Fibroblast of skin of scalp (primary cell): ENCODE measurements around the gene CRLF2. TPM values are rescaled to one million over a fixed set of nuclear protein-coding genes. Genes with fewer than 3 reads are reported as not detected.
"Not testable (repeated sequence)": the region's sequence is repeated elsewhere in the genome, so short reads cannot be mapped to it uniquely, and the experiment has no call there.

Experiments
- DNase-seq: peaks from one replicate; pipeline ENCODE4 v3.0.0-alpha.2; 2013
- polyA plus RNA-seq, 2 experiments: library from polyadenylated mRNA; unstranded; fragments of 120-200 nt; gene quantifications; one replicate each; pipeline ENCODE4 v1.2.1, GENCODE V29; 2013; ENCODE audit not compliant: insufficient read length in 2 of 2

Gene CRLF2, protein sequence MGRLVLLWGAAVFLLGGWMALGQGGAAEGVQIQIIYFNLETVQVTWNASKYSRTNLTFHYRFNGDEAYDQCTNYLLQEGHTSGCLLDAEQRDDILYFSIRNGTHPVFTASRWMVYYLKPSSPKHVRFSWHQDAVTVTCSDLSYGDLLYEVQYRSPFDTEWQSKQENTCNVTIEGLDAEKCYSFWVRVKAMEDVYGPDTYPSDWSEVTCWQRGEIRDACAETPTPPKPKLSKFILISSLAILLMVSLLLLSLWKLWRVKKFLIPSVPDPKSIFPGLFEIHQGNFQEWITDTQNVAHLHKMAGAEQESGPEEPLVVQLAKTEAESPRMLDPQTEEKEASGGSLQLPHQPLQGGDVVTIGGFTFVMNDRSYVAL
- not detected for polyA plus RNA-seq (2013, experiment 1 of 2; ENCODE audit: insufficient read length)
- not detected for polyA plus RNA-seq (2013, experiment 2 of 2; ENCODE audit: insufficient read length)

DNA sequence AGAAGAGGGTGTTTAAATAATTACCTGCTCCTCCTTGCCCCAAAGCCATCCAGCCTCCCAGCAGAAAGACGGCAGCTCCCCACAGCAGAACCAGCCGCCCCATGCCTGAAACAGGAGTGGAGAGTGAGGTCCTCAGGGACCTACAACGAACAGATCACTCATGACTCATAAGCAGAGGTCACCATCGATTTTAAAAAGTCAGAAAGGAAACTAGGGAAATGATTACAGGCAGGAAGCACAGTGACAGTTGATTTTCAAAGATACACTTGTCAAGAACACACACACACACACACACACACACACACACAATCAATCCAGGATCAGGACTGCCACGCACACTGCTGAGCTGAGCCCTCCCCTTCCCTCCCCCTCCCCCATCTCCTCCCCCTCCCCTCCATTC lies at the start of gene CRLF2:
CRLF2 (minus strand) TSS at position 118 of the 400 bp plus-strand sequence; CDS start at position 103, 15 bp downstream.
- peak; percentile 19 for DNase-seq

GRCh38 chrX:1261771-1262170 lies 49.3 kb upstream of the CRLF2 start:
- DNase-seq, result not testable (repeated sequence)

GRCh38 chrX:1261285-1261684 lies 48.8 kb upstream of the CRLF2 start:
- DNase-seq, result no peak

DNA sequence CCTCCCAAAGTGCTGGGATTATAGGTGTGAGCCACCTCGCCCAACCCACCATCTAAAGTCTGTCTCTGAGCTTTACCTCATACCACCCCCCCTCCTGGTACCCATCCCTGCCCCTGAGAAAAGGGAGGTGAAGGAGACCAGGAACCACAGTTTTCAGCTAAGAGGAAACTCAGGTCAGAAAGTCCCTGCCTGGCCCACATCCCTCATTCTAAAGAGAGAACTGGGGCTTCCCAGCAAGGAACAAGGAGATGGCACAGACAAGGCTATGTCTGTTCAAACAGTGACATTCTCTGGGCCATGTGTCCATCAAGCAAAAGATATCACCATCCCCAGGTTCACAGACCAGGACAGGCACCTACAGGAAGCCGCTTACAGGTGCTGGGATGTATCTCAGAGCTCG lies 40.4 kb upstream of the CRLF2 start:
- DNase-seq, result no peak

- DNase-seq, result peak; percentile 21
Measured at GRCh38 chrX:1249101-1249887, 36.8 kb upstream of the CRLF2 start.

DNA sequence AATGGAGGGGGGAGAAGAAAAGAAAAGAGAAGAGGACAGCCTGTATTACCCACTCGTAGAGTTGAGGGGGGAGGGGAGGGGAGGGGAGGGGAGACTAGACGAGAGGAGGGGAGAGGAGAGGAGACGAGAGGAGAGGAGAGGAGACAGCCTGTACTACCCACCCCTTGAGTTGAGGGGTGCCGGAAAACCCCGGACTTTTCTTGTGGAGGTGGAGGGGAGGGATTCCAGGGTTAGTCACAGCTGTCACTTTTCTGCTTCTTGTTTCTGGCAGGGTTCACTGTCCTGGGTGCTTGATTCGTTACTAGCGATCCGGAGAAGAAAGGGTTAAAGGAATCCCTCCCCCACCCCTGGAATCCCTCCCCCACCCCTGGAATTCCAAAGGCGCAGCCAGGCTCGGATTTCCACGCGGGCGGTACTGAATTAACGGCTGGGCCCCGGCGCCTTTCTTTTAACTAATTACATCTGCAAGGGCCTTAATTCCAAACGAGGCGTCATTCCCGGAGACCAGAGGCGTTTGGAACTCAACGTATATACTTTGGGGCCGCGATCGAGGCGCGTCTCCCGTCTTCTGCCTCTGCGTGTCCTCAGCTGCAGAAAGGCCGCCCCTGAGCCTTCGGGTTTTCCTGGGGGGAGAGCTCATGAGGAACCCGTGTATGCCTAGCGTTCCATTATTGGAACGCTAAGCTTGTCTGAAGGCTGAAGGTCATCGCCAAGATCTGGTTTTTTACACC lies 36.0 kb upstream of the CRLF2 start:
- DNase-seq, result peak; percentile 53

DNA sequence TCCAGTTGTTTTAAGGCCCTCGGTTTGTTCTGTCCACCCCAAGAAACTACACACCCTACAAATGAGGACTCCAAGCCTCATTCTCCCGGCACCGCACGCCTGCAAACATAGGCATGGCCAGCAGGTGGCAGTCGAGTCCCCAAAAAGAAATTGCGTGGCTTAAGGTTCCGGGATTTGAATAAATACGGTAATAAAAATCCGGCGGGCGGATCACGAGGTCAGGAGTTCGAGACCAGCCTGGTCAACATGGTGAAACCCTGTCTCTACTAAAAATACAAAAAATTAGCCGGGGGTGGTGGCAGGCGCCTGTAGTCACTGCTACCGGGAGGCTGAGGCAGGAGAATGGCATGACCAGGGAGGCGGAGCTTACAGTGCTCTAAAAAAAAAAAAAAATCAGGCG lies 34.4 kb upstream of the CRLF2 start:
- DNase-seq, result peak; percentile 62

- peak; percentile 14 for DNase-seq
Measured at GRCh38 chrX:1244164-1245076, 32.0 kb upstream of the CRLF2 start.

DNA sequence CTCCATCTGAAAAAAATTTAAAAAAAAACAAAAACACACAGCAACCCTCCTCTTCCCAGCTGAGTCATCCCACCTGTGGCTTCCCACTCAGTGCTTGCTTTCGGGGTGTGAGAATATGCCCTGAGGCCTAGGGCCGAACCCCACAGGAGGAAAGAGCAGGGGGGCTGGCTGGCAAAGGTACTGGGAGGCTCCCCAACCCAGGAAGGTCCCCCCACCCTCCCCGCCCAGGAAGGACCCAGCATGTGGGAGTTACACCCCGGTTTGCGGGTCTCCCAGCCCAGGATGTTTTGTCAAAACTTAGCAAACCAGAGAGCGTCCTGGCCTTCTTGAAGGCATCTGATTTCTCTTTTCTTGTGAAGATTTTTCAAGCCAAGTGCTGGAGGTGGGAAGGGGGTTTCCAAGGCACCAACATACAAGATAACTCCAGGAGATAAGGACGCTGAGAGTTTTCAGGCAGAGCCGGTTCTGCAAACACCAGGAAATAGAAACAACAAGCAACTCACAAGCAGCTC lies 30.5 kb upstream of the CRLF2 start:
- peak; percentile 27 for DNase-seq

- not testable (repeated sequence) for DNase-seq
Measured at GRCh38 chrX:1240551-1240950, 28.1 kb upstream of the CRLF2 start.

GRCh38 chrX:1239681-1240142 lies 27.3 kb upstream of the CRLF2 start:
- no peak for DNase-seq

DNA sequence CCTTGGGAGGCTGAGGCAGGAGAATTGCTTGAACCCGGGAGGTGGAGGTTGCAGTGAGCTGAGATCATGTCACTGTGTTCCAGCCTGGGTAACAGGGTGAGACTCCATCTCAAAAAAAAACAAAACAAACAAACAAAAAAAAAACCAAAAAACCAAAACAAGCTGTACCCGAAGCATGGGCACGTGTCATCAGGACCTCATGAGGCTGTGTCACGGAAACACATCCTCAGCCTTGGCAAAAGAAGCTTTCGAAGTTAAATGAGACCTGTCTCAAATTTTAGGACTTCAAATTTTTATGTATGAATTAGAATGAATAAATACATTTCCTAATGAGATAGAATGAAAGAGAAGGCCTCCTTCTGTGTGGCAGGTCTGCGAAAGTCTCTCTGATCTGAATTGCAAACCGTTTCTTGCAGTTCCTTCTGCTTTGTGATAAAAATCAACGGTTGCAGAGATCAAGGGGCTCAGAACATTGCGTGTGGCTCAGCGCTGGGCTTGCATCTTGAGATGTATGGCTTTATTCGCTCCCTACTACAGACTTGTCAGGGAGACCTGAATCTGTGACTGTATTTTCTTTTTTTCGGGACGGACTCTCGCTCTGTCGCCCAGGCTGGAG lies 19.5 kb upstream of the CRLF2 start:
- DNase-seq, result no peak

- DNase-seq, result not testable (repeated sequence)
Measured at GRCh38 chrX:1228101-1228500, 15.7 kb upstream of the CRLF2 start.

DNA sequence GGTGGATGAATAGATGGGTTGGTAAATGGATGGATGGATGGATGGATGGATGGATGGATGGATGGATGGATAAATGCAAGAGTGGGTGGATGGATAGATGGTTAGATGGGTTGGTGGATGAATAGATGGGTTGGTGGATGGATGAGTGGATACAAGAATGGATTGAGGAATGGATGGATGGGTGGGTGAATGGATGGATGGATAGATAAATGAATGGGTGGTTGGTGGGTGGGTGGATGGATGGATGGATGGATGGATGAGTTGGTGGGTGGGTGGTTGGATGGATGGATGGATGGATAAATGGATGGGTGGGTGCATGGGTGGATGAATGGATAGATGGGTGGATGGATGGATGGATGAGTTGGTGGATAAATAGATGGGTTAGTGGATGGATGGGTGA lies 13.8 kb upstream of the CRLF2 start:
- DNase-seq, result no peak

DNA sequence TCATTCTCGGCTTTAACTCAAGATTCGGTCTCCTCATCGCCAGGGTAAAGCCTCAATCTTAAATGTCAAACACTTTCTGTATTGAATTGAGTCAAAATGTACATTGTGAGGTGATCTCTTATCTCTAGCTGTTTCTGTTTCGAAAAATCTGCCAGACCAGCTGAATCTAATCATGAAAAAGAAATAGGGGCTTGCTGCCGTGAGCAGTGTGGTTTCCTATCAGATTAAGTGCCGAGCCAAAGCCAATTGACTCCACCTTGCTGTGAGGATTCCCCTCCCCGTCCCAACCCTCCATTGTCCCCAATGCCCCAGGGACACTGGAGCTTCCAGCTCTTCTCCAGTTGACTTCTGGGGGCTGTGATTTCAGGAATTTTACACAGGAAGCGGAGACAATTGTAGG lies 12.5 kb upstream of the CRLF2 start:
- no peak for DNase-seq

GRCh38 chrX:1223242-1223600 lies 10.8 kb upstream of the CRLF2 start:
- no peak for DNase-seq

DNA sequence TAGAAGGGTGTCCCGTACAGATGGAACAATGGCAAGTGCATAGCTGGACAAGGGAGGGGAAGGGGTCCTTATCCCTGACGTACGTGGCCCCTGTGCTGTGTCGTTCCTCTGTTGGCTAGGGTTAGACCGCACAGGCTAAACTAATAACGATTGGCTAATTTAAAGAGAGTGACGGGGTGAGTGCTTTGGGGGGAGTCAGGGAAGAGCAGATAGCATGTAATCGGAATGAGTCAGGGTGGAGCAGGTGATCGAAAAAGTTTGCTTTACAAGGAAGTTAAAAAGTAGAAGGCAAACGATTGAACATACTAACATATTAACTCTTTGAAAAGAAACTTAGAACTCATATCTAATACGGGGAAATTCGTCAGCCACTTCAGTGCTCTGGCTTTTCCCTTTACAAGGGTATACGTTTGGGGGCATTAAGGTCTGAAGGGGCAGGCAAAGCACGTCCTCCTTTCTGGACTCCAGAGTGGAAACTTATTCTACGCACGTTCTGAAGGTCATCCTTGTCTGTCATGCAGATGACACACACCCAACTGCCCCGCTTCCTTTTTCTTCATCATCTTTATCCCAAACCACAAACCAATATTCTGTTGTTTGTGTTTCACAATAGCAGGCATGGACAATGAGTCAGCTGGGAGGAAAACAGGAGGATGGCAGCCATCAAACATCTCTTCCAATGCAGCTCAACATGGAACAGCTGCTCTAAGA lies 10.2 kb upstream of the CRLF2 start:
- DNase-seq, result peak; percentile 24

GRCh38 chrX:1221296-1221845 lies 8.9 kb upstream of the CRLF2 start:
- DNase-seq, result no peak

DNA sequence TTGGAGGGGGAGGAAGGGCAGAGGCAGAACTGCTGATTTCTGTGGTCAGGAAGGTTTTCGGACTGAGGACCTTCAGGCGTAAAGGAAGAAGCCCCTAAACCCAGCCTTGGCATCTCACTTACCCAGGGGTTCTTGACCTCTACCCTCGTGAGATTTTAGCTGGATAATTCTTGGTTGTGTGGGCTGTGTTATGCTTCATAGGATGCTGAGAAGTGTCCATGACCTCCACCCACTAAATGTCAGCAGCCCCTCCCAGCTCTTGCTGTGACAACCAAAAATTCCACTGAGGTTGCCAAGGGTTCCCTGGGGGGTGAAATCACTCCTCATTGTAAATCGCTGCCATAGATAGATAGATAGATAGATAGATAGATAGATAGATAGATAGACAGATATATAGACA lies 5.8 kb upstream of the CRLF2 start:
- no peak for DNase-seq
